HG02981 (cell line): ENCODE data around the gene TRAF3IP3.
"Not testable (repeated sequence)": the region's sequence is repeated elsewhere in the genome, so short reads cannot be mapped to it uniquely, and the experiment has no call there.

ENCODE experiments used
- ATAC-seq: cut with Tn5 transposase; IDR thresholded peaks from one replicate; pipeline ENCODE4 v1.9.1; 2021; ENCODE audit warnings: mild to moderate bottlenecking, moderate library complexity; ENCODE audit not compliant: unreplicated experiment

Gene TRAF3IP3

DNA sequence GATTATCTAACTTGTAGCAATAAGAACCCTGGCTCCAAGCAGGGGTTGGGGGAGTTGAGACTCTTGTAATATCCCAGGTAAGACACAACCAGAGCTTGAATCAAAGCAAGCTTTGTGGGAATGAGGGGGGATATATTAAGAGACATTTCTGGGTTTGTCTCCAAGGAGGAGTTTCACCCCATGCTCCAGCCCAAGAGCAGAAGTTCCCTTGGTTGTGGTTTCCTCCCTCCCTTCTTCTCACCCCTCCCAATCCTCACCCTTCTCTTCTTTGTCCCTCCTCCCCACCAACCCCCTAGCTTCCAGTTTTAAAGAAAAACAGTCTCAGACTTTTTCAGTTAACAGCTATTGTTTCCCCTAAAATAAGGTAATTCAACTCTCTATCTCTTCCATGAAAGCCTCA, 11.9 kb downstream of the TRAF3IP3 start:
- ATAC-seq, result no peak

DNA sequence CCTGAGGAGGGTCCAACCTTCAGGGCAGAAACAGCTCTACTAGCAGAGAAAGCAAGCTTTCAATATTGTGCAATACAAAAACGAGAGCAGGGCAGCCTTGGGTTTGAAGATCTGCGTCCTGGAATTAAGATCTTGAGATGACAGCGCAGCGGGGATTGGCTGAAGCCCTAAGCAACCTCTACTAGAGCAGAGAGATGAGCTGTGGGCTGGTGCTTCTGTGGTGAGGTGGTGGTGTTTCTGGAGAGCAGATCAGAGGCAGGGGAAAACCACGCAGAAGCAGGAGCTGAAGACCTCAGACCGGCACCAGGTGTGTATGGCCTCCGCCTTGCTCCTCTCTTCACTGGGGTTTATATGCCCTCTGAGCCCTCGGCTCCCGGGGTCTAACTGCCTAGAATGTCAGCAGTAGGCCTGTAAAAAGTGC, 12.5 kb downstream of the TRAF3IP3 start:
- peak; percentile 87 for ATAC-seq

DNA sequence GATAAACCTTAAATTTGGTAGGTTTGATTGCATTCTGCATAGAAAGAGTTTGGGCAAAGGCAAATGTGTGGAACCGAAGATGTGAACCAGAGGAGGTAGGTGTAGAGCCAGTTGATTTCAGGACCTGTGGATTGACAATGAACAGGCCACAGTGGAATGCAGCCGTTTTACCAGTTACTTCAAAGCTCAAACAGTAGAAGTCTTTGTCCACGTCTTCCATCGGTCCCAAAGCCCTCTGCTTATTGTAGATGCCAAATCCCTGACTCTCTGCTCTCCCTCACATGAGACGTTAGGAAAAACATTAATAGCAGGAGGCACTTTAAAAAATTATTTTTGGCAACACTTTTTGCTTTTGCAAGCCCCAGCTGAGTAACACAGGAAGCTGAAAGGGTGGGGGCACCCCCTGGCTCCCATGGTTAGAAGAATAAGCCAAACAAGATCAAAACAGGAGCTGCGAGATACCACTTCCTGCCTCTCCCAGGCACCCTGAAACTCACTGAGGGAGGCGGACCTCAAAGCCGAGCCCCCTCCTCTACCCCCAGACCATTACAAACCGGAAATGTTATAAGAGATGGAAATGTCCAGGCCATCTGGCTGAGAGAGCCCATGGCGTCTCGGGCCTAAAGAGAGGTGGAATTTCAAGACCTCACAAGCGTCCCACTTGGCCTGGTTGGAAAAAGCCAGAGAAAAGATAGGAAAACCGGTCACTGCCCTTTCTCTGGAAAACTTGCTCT, 13.5 kb downstream of the TRAF3IP3 start:
- peak; percentile 75 for ATAC-seq

DNA sequence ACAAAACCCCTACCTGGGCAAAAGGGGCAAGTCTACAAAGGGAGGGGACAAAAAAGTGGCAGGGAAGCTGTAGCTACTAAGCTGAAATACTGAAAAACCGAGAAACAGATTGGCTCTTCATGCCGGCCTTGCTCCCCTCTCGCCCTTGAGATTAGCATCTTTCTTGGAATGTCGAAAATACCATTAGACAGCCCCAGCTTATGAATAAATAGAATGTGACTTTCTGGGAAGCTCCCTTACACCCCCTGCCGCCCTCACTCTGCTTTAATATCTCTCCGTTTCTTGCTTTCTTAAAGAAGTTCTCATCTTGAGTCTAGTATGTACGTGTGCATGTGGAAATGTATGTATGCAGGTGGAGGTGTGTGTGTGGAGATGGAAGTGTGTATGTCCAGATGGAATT, 14.1 kb downstream of the TRAF3IP3 start:
- ATAC-seq, result no peak

DNA sequence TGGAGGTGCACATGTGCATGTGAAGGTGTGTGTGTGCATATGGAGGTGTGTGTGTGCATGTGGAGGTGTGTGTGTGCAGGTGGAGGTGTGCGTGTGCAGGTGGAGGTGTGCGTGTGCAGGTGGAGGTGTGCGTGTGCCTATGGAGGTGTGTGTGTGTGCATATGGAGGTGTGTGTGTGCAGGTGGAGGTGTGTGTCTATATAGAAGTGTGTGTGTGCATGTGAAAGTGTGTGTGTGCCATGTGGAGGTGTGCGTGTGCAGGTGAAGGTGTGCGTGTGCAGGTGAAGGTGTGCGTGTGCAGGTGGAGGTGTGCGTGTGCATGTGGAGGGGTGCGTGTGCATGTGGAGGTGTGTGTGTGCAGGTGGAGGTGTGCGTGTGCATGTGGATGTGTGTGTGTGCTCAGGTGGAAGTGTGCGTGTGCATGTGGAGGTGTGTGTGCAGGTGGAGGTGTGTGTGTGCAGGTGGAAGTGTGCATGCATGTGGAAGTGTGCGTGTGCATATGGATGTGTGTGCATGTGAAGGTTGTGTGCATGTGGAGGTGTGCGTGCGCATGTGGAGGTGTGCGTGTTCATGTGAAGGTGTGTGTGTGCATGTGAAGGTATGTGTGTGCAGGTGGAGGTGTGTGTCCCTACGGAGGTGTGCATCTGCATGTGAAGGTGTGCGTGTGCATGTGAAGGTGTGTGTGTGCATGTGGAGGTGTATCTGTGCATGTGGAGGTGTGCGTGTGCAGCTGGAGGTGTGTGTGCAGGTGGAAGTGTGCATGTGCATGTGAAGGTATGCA, 15.0 kb downstream of the TRAF3IP3 start:
- ATAC-seq, result no peak

DNA sequence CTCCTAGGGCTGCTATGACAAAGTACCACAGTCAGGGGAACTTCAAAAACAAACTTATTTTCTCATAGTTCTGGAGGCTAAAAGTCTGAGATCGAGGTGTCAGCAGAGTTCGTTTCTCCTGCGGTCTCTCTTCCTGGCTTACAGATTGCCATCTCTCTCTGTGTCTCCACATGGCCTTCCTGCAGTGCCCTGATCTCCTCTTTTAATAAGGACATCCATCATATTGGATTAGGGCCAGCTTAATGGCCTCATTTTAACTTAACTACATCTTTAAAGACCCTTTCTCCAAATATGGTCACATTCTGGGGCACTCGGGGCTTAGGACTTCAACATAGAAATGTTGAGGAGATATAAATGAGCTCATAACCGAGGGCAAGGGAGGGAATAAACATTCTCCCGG, 16.3 kb downstream of the TRAF3IP3 start:
- no peak for ATAC-seq

DNA sequence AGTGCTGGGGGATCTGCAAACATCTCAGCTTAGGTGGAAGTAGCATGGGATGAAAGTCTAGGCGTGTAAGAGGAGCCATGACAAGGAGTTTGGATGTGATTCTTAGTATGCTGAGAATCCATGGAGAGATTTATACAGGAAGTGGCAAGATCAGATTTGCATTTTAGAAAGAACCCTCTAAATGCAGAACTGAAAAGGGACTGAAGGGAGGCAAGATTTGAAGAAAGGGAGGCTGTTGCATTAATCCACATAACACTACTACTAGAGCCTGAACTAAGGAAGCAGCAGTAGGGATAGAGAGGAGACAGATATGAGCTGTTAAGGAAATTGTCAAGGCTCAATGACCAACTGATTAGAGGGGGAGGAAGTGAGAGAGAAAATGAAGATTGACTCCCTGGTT, 18.7 kb downstream of the TRAF3IP3 start:
- peak; percentile 66 for ATAC-seq

DNA sequence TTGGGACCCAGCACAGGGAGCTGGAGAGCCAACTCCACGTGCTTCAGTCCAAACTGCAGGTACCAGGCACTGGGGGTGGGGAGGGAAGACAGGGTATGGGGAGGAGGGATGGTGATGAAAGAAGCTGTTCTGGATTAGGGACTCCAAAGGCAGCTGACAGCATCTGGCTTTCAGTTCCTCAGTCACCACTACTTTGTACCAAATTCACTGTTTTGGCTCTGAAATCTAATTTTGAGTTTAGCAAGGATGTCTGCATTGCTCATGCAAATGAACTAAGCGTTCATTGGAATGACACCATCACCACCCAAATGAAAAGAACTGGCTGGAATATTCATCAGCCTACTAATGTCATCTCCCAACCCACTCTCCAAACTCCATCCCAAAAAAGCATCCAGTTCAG, 19.8 kb downstream of the TRAF3IP3 start:
- ATAC-seq, result no peak

DNA sequence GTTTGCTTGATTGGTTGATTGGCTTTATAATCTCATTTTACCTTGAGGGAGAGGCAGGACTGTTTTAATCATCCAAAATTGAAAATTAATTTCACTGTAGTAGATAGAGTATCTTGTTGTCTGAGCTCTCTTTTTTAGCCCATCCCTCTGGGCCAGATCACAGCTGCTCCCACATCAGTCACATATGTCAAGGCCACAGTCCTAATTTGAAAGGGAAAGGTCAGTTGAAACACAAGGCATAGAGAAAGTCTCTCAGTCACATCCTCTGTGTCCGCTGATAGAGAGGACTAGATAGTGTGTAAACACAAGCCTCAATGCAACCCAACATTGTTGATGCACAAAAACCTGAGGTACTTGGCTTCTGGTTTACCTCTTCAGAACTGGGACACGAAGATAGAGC, 21.7 kb downstream of the TRAF3IP3 start:
- ATAC-seq, result no peak

DNA sequence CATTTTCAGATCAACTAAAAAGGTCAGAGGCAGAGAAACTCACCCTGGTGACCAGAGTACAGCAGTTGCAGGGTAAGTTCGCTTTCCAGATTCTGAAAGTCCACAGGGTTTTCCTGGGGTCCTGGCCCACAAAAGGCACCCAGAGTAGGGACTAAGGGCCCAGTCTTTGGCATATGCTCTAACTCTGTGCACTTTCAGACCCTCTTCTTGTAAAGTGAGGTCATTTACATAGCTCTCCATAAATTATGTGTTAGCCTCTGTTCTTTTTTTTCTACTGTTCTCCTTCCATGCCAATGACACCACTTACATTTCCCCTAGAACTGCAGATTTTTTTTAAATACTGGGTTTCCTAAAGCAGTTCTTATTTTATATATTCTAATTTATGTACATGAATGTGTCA, 22.2 kb downstream of the TRAF3IP3 start:
- ATAC-seq, result no peak

DNA sequence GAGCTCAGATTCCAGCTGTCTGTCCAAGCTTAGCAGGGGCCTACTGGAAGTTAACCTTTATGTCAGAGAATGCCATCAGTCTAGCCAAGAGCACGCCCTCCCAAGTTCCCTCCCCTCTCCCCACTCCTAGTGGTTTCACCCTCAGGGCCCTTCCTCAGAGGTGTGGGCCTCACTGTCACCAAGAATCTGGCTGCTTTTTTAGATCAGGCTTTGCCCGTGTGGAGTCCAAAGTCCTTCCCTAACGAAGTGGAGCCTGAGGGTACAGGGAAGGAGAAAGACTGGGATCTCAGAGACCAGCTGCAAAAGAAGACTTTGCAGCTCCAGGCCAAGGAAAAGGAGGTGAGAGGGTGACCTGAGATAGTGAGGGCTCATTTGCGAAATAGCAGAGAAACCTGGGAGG, 24.4 kb downstream of the TRAF3IP3 start:
- ATAC-seq, result no peak

DNA sequence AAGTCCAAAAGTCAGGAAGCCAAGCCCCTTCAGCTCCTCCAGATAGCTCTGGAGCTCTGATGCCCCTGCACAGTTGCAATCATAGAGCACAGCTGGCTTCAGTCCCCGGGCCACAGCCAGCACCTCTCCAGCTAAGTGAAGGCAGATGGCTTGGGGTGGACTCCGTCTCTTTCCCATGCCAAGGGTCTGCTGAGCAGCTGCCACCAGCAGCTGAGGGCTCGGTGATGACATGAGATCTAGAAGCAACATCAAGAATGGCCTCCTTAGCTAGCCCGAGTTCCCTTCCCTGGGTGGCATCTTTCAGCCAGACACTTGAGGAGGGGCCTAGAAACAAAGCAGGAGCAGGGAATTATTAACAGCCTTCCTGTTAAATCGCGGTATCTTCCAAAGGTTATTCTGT, 27.5 kb downstream of the TRAF3IP3 start:
- no peak for ATAC-seq

DNA sequence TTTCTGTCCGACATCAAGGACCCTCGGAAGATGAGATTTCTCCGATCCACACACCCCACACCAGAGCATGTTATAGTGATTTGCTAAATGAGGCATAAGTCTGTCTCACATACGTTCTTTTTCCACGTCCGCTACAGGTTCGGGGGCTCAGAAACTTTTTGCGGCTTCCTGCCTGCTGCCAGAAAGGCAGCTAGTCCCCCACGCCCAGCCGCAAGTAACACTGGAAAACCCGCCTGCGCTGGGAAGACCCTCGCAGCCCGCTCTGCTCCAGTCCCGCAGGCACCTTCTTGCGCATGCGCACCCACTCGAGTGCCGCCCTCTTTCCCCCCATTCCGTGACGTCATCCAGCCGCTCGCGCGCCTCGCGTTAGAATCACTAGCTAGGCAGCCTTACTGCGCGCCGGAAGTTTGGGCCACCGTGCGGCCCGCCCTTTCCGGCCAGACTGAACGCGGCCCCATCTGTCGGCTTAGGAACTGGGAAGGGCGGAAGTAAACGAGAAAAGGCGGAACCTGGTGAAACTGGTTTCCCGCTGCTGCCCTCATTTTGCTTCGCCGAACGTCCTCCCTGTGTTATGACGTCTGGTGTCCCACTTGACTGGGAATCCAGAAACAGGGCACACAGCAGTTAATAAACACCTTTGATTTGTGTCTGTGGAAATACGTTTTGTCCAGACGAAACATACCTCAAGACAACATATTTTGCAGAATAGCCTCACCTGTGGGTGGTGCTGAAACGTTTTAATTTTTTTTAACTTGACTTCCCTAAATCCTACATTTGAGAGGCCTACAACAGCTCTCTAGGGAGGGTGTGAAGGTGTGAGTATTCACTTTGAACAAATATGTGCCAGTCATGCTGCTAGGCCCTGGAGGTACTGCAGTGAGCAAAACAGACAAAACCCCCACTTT, 28.7 kb downstream of the TRAF3IP3 start, which contains the start of gene C1orf74:
Gene C1orf74, minus strand, starts transcription at position 295 of the 905 bp plus-strand sequence. CDS start 925 bp downstream, outside the sequence.
- peak; percentile 100 for ATAC-seq

DNA sequence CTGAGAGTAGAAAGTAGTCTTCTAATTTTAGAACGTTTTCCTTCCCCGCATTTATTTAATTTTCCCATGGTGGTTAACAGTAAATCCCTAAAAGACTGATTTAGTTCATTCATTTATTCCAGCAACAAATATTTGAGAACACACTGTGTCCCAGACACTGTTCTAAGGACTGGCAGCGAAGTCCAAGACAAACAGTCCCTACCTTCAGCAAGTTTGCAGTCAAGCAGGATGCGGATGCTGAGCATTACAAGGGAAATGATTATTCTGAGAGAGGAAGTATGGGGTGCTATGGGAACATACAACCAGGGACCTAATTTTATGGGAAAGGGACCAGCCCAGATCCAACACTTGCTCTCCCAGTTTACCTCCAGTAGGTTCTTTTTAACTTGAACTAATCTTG, 29.7 kb downstream of the TRAF3IP3 start:
- no peak for ATAC-seq

DNA sequence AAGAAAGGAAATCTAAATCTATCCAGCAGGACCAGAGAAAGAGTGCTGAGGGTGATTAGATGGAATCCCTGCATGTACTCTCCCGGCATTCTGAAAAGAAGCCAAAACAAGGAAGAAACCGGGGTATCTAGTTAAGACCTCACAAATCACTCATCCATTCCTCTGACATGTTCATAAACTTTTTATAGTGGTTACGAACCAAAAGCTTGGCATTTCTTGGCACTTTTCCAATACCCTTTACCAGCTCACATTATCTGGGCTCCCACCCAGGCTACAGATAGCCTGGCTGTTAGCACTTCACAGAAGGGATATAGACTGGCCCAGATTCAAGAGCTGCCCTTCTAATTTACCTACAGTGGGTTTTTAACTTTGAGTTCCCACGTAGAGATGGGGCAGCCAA, 30.3 kb downstream of the TRAF3IP3 start:
- ATAC-seq, result no peak

DNA sequence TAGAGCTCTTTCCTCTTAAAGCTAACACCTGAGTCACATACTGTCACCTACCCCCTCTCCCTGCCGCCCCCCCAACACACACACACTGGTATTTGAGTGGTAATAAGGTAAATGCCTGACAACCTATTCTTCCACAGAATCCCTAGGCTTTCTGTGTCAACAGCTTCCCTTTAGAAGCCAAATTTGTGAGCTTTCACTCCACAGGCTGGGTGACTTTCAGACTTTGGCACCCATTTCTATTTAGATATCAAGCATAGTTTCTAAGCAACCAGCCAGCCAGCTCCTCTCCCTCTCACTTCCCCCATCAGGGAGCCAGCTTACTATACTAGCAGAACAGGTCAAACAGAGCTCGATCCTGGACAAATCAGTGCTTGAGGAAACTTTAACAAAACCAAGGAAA, 31.7 kb downstream of the TRAF3IP3 start:
- ATAC-seq, result no peak

DNA sequence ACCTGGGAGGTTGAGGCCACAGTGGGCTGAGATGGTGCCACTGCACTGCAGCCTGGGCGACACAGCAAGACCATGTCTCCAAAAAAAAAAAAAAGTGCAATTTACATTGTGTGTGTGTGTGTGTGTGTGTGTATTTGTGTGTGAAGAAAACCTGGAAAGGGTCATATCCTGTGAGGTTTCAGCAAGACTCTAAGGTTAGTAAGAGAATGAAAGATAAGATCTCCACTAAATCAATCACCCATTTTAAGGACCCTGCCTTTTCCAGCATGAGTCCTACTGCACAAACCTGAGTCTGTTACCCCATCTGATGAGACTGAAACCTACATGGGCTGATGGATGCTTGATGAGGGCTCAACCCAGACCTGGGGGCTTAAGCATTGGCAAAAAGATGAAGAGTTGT, 33.4 kb downstream of the TRAF3IP3 start:
- no peak for ATAC-seq

DNA sequence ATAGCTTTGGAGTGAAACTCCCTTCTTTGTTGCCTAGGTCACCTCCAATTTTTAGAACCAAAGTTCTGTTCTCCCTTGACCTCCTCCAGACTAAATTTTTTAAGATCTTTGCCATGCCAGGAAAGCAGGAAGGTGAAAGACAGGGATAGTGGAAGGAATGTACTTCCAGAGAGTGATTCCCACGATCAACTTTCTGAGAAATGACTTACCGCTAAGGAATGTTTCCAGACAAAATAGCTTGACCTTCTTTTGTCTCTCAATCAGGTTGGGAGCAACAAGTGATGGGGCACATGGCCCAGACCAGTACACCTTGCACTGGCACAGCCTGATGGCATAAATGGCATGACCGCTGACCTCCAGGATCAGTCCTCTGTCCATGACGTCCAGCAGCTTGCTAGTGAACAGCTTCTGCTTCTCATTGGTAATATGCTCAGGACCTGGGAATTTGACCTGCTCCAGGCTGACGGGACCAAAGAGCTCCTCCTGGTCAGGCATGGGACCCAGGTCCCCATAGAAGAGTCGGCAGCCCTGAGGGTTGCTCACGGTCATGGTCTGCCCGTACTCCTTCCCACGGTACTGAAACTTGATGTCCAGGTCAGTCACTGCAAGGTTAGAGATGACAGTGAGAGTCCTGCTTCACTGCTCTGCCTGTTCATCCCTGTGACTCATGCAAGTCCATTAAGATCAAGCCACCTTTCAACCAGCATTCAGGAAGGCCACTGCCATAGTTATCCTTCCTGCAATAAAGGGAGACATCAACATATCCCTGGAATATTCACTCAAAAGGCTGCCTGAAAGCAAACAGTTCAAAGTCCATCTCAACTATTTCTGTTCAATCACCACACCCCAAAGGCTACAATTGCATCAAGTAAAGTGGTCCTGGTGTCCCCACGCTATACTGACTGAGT, 34.7 kb downstream of the TRAF3IP3 start:
- ATAC-seq, result no peak

DNA sequence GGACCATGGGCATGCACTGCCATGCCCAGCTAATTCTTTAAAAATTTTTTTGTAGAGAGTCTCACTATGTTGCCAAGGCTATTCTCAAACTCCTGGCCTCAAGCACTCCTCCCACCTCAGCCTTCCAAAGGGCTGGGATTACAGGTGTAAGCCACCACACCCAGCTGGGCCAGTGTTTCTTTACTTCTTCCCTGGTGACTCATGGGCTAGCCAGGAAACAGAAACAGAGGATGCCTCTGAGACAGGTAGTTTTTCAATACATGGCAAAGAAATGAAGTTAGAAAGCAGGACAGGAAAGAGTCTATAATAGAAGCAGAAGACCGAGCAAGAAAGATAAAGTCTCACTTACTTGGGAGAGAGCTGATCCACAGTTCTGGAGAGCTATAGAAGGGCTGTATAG, 36.1 kb downstream of the TRAF3IP3 start:
- no peak for ATAC-seq

DNA sequence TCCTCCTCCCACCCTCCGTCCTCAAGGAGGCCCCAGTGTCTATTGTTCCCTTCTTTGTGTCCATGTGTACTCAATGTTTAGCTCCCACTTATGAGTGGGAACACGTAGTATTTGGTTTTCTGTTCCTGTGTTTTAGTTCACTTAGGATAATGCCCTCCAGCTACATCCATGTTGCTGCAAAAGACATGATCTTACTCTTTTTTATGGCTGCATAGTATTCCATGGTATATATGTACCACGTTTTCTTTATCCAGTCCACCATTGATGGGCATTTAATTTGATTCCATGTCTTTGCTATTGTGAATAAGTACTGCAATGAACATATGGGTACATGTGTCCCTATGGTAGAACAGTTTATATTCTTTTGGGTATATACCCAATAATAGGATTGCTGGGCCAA, 37.9 kb downstream of the TRAF3IP3 start:
- ATAC-seq, result not testable (repeated sequence)
